Activated CD8-positive, alpha-beta memory T cell treated with anti-CD3 and anti-CD28 coated beads, Interleukin-2, amount 50 U/mL, for 48 hours (primary cell): ENCODE results near the gene SAMD10.

ENCODE experiments used
- DNase-seq: peaks from one replicate; pipeline ENCODE4 v3.0.0-alpha.2; 2020

Gene SAMD10

DNA sequence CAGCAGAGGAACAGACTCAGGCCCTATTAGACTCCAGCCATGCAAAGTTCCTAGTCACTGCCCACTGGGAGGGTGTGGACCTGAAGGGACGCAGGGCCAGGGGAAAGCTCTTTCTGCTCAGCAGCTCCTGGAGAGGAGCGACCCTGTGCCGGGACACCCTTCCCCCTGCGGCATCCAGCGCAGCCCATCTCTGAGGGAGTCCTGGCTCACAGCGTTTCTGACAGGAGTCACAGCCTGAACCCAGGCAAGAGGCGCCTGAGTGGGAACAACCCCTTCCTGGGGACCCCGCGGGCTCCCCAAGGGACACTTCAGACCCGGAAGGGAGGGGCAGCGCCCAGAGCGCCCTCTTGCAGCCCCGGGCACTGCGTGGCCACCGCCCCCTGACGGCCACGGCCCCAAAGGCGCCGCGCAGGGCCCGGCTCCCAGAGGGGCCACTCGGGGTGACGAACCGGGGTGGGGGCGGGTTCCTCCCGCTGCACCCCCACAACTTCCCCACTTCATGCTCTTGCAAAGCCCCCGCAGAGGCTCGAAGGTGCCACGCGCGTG, 24.1 kb downstream of the SAMD10 start:
- peak; percentile 67 for DNase-seq

DNA sequence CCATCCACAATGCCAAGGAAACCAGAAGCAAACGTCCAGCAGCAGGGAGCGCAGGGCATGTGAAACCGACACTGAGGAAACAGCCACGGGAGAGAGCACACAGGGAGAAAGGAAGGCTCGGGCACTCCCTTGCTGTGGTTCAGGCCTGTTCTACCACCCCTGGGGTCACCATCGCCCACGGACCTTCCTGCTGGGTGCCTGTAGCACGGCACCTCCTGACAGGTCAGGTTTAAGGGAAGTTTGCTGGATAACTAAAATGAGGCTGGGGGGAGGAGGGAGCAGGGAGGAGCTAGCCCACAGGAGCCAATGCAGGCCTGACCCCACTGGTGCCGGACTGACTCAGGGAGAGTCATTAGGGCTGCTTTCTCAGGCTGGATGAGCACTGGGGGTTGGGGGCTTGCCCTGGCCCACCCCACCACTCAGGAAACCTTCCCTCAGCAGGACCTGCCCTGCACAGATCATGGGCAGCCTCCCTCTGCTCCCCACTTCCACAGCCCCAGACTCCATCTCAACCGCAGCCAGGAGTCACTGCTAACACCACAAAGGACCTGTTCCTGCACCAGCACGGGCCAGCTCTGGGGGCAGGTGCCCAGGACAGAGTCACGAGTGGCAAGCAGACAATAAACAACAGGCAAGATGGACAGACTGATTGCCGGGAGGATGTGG, 25.5 kb downstream of the SAMD10 start:
- DNase-seq = no peak

GRCh38 chr20:63952769-63953168, 26.7 kb downstream of the SAMD10 start:
- no peak for DNase-seq

DNA sequence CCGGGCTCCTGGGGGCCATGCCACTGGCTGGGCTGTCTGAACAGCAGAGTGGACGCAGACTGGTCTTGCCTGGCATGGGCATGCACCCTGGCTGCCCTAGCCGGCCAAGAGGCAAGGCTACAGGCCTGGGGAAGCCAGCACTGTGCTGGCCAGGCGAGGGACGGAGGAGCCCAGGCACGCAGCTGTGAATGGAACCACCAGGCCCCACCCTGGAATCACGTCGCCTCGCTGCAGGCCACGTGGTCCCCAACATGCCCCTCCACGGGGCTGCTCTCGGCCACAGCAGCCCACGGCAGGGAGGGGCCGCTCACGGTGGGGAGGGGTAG, 27.3 kb downstream of the SAMD10 start:
- no peak for DNase-seq

GRCh38 chr20:63951398-63952209, 27.8 kb downstream of the SAMD10 start:
- no peak for DNase-seq

DNA sequence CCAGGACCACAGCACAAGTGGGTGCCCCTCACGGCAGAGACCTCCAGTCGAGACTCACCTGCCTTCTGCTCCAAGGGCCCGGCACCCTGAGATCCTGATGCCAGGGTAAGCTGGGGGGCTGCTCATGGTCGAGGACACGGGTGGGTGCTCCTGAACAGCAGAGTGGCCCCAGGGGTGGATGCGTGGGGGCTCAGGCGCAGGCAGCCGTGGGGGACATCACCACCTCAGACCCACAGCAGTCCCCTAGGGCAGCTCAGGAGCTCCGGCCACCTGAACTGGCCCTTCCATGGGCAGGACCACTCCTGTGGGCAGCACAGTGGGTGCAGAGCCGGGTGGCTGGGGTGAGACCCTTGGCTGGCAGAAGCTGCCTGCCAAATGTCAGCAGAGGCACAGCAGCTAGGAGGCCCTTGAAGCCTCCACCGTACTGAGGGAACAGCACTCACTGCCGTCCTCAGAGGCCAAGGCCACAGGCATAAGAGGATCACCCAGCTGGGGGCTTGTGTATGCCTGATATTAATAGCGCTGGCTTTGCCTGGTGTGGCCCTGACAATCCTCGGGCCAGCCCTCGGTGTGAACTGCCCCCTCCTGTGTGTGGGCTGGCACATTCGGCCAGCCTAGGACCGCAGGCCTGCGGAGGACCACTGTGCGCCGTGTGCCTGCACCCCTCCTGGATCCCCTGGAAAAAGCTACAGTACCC, 28.6 kb downstream of the SAMD10 start:
- DNase-seq = no peak

DNA sequence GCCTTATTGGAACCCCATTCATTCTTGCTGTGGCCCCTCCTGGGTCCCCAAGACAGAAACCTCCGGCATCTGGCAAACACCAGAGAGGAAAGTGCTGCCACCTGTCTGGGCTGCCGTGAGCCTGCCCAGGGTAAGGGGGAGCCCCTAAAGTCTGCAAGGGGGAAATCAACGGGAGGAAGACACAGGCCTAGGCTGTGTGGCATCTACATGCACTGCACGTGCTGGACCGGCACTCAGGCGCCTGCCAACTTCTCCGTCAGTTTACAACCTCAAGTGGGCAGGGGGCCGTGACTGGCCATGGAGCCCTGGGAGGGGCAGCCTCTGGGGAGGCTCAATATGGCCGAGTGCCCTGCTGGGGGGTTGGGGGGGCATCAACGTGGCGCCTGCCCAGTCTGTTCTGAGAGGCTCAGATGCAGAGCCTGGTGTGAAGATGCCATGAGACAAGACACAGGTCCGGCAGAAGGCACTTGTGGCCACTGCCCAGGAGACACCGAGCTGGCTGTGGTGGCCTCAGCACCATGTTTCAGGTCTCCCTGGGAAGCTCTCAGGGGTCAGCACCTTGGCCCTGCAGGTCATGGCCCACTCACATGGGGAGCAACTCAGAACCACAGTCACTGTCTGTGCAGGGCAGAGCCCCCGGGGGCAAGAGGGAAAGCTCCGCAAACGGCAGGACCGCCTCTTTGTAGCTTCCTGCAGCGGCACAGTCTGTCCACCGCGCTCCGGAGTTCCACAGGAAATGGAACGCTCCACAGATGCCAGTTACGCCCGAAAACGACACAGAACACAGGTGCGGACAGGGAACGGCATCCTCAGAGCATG, 31.6 kb downstream of the SAMD10 start:
- no peak for DNase-seq

- DNase-seq = no peak
These were observed 32.3 kb downstream of the SAMD10 start for GRCh38 chr20:63946986-63947637.

DNA sequence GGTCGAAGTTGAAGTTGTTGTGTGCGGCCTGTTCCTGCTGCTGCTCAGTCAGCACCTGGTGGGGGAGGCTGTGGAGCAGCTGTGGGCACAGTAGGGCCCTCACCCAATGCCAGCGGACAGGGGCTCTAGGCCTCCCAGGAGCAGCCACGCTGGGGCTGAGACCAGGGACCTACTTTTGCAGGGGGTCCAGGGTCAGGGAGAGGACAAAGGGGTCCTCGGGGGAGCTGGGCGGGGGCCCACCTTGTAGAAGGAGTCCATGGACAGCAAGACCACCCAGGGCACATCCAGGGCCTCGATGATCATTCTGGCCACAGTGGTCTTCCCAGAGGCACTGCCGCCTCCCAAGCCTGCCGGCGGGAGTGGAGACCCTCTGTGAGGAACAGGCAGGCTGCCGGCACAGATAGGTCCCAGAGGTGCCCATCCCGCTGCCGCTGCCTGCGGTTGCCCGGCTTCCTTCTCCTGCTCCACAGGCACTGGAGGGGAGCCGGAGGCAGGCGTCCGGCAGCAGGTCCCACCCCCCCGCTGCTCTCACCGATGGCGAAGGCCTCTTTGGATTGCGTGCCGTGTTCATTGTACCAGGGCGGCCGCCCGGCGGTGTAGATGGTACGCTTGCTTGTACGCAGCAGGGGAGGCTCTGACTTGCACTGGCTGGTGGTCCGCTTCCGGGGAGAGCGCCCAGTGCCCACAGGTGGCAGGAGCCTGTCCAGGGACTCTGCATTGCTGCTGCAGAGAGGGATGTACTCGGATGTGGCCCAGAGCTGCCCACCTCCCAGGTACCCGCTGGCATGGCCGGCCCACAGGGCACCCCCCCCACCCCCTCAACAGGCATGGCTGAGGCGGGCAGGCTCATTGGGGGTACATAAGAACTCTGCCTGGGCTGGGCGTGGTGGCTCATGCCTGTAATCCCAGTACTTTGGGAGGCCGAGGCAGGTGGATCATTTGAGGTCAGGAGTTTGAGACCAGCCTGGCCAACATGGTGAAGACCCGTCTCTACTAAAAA, 33.2 kb downstream of the SAMD10 start:
- DNase-seq = no peak

- no peak for DNase-seq
These were observed 34.3 kb downstream of the SAMD10 start for GRCh38 chr20:63945031-63945658.

DNA sequence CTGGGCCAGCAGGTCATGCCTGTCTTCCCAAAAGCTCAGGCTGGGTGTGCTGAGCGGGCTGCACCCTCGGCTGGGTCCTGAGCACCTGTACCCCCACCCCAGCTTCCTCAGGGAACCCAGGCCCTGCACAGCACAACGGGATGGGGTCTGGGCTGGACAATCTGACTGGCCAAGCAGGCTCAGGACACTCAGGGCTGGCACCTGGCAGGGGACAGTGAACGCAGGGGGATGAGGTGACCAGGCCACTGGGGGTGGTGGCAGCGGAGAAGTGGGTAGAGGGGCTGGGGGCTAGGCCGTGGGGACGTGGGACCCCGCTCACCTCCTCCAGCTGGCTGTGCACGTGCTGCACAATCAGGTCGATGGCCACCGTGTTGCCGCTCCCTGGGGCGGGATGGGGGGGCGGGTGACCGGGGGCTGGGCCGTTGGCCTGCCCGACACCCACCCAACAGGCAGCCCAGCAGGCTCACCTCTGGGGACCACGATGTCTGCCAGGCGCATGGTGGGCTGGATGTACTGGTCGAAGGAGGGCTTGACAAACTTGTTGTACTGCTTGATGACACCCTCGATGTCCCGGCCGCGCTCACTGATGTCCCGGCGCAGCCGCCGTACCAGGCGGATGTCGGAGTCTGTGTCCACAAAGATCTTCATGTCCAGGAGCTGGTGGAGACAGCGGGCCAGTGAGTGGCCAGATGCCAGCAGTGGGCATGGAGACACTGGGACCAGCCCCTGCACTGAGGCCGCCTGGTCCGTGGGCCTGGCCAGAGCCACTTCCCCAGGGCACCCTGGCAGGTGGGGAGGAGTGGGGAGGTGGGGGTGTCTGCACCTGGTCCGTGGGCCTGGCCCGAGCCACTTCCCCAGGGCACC, 35.1 kb downstream of the SAMD10 start:
- DNase-seq = no peak

DNA sequence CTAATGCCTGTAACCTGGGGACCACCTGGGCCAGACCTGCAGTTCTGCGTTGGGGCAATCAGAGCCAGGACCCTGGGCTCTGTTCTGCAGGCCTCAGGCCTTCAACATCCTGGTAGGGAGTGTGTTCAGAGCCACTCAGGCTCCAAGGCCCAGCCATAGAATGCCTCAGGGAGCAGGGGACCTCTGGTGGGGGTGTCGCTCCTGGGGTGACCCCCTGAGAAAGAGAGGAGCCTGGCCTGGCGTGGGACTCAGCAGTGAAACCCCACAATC, 35.7 kb downstream of the SAMD10 start:
- DNase-seq = no peak

DNA sequence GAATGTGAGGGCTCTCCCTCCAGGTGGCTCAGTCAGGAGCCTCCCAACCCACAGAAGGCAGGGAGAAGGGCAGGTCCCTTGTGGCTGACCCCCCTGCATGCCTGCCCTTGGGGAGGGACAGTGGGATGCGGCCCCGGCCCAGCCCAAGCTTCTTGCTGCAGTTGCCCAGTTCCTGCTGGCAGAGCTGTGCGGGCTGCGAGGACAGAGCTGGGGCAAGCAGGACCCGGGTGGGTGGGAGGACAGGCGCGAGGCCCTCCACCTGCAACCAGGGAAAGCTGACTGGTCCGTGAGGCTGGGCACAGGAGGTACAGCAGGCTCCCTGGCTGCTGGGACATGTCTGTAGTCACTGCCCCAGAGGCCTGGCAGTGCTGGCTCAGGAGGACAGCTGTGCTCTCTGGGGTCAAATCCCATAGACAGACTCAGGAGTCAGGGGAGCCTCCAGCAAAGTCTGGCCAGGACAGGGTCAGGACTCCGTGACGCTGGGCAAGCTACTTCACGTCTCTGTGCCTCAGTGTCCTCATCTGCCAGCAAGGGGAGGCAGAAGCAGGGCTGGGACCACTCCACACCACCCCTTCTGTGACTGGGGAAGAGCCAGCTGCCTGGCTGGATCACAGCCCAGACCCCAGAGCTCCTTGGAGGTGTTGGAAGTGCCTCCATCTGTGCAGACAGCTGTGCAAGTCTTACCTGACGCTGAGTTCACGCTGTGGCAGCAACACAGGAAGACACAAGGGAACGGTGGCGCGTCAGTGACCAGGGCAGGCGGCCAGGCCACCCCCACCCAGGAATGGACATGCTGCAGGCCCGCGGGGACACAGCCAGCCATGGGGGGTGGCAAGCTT, 36.3 kb downstream of the SAMD10 start:
- DNase-seq = no peak

DNA sequence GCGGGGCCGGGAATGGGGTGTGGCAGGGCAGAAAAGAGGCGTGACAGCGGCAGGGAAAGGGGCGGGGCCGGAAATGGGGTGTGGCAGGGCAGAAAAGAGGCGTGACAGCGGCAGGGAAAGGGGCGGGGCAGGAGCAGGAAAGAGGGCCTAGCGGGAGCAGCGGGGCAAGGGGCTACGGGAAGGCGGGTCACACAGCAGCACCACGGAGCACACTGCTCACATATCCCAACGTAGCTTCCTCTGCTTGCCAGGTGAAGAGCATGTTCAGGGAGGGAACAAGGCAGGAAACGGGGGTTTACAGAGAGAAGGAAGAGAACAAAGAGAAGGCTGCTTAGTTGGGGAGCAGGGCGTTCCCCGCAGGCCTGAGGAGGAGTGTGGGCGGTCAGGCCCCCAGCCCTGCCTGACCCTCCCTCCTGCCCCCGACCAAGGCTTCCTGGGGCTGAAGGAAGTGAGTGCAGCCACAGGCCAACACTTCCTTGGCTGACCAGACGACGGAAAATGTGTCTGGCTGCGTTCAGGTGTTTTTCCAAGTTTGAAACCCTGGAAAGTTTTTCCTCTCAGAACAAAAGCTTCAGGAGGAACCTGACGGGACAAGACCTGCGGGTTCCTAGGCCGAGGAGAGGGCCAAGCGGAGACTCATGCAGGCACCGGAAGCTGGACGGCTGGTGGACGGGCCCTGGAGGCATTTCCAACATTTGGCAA, 37.0 kb downstream of the SAMD10 start:
- DNase-seq = peak; percentile 83

DNA sequence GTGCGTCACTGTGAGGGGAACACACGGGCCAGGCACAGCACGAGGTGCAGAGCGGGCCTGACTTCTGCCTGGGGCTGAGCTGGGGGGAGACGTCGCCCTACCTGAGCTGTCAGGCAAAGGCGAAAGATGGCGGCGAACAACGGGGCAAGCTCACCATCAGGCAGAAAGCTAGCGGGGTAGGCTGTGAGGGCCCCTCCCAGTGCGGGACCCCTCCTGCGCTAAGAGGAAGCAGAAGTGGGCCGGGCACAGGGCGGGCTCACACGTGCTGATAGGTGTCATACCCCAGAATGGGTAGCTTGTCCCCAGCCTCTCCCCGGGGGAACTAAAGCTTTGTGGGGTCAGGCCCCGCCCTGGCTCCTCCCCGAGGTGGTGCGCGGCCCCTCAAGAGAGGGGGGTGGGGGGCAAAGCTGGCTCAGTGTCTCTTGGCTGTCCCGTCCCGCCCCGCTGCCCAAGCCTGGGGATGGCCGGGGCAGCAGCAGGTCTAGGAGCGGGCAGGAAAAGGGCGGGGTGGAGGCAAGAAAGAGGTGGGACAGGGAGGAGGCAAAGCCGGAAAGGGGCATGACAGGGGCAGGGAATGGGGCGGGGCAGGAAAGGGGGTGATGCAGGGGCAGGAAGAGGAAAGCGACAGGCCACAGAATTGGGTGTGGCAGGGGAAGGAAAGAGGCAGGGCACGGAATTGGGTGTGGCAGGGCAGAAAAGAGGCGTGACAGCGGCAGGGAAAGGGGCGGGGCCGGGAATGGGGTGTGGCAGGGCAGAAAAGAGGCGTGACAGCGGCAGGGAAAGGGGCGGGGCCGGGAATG, 38.0 kb downstream of the SAMD10 start:
- peak; percentile 82 for DNase-seq

DNA sequence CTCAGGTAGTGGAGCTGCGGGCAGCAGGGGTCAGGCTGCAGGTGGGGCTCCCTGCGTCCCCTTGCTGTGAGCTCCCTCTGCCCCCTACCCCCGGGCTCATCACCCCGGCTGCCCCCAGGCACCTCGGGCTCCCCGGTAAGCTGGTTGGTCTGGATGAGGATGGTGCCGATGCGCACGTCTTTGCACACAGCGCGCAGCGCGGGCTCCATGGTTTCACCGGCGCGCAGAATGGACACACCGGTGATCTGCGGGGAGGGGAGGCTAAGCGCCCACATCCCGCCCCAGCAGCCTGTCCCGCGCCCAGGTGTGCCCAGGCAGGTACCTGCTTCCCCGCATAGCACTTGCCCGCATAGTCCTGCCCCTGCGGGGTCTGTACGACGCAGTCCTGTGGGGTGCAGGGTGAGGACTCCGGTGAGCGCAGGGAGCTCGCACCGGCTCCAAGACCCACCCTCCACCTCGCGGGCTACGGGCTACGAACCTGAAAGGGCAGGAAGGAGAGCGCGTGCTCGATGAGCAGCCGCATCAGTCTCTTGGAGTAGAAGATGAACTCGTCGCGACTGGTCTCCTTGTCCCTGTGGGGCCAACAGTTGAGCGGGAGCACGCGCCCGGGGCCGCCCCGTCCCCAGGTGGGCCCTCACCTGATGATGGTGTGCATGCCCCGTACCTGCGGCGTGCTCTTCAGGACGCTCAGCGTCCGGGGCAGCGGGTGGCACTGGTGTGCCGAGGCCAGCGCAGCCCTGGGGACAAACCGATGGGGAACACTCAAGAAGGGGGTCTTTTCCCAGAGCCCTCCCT, 38.8 kb downstream of the SAMD10 start:
- no peak for DNase-seq
